GM19351 (cell line): ENCODE data around the gene MAP3K6.

Source experiments
- ATAC-seq: cut with Tn5 transposase; IDR thresholded peaks from one replicate; pipeline ENCODE4 v1.9.1; 2021; ENCODE audit warnings: mild to moderate bottlenecking, moderate library complexity; ENCODE audit not compliant: unreplicated experiment

The MAP3K6 gene

DNA sequence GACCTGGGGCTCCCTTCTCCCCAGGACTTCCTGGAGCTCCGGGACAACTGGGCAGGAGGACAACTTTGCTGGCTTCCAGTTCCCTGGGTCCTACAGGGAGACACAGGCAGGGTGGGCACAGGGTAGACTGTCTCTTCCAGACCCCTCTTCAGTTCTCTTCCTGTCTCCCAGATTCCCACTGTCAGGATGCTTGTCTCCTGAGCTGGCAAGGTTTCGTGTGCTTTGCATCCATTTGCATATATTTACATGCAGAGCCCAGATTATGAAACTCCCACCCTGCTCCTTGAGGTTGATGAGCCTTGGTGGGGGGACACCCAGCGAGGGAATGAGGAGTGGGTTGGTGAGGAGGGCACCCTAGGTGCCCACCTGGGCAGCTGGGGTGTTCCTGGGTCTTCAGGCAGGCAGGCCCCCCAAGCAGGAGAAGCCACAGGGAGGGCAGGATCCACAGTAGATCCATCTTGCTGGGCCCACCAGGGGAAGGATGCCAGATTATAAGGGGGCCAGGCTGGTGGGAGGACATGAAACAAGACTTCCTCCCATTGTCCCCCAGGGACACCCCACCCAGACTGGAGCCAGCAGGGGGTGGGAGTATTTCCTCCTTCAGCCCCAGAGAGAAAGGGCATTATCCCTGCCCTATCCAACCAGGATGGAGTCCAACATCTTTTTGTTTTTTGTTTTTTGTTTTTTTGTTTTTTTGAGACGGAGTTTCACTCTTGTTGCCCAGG is 7.8 kb upstream of the MAP3K6 start, which contains the start of gene FCN3:
FCN3 (minus strand) TSS at position 463 of the 725 bp plus-strand sequence; CDS start at position 457, 6 bp downstream.
- ATAC-seq, result no peak

DNA sequence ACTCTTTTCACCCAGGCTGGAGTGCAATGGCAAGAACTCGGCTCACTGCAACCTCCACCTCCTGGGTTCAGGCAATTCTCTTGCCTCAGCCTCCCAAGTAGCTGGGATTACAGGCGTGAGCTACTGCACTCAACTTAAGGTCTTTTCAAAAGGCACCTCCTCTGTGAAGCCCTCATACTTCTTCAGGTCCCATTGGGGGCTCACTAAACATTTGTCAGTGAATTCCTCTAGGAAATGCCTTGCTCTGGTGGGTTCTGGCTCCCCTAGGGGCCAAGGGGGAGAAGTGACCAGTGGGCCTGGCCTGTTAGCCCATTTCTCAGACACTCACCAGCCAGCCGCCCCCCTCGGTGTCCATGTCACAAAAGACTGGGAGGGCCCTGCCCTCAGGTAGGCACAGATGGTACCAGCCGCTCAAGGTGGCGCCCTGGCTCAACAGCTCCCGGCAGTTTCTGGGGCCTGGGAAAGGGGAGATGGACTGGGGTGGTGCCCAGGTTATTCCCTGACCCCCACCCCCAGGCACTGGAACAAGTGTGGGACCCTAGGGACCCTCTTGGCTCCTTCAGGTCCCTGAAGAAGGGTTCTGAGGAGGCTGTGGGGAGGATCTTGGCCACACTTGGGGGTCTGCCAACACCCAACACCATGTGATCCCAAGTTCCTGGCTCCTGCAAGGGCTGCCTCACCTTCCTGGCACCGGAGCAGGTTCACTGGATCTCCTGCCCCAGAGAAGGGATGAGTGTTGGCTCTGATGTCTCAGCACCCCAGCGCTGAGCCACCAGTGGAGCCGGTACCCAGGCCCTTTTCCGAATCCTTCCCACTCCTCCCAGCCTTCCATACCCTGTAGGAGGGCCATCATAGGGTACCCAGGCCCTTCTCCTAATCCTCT is 6.3 kb upstream of the MAP3K6 start:
- no peak for ATAC-seq

DNA sequence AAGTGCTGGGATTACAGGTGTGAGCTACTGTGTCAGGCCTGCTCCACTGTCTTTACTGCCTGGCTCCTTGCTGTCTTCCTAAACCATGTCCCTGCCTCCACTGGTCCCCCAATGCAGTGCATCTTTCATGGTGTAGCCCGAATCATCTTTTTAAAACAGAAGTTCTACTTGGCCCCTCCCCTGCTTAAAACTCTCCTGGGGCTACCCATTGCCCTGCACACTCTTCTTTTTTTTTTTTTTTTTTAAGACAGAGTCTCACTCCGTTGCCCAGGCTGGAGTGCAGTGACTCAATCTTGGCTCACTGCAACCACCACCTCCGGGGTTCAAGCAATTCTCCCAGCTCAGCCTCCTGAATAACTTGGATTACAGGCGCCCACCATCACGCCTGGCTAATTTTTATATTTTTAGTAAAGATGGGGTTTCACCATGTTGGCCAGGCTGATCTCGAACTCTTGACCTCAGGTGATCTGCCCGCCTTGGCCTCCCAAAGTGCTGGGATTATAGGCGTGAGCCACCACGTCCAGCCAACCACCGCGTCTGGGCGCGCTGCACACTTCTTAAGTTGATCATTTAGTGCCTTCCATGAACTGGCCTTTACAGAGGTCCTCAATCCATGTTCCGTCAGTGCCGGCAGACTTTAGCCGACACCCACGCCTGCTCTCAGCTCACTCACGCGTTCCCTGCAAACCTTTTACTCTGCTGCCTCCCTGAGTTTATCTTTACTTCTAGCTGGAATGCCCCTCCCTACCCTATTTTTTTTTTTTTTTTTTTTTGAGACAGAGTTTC is 5.5 kb upstream of the MAP3K6 start:
- ATAC-seq, result no peak

DNA sequence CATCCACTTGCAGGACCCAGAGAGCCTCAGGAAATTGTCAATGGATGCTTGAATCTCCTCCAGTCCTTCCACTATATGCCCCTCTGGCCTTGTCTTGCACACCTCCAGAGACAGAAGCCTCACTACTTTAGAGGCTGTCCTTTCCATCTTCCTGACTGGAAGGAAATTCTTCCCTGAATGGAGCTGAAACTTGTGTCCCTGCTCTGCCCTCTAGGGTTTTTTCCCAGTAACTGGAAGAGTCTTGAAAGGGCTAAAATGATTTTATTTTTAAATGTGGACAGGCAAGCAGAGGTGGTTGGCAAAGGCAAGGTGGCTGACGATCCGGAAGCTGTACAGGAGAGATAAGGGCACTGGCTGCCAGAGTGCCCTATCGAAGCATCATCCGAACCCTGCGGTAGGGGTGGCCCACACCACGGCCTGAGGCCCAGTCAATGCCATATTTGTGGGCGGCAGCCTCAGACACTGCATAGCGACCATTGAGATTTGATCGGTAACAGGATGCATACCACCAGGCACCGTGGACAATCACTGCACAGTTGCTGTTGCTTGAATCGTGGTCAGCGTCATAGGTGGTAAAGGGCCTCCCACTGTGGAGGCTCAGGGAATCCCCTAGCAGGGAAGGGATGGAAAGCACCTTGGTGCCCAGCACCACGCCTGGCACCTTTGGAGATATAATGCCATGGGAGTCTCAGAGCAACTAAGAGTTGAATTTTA is 2.3 kb upstream of the MAP3K6 start:
- ATAC-seq, result no peak

DNA sequence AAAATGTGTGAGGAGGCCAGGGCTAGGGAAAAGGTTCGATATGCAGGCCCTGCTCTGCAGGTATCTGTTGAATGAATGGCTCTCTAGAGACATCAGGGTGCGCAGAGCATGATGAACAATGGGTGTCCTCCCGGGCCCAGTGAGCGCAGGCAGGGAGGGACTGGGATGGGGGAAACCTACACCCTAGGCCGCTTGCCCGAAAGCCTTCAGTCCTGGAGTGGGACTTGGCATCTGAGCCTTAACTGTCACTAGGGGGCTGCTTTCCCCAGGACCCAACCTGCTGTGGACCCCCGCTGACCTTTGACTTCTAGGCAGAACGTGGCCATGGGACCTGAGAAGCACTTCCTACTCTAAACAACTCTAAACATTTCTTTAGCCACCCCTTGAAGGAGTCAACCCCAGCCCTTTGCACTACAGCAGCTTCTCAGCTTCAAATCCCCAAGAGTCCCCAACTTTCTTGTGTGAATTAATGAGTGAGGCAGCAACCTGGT is 444 bp upstream of the MAP3K6 start:
- ATAC-seq, result no peak

DNA sequence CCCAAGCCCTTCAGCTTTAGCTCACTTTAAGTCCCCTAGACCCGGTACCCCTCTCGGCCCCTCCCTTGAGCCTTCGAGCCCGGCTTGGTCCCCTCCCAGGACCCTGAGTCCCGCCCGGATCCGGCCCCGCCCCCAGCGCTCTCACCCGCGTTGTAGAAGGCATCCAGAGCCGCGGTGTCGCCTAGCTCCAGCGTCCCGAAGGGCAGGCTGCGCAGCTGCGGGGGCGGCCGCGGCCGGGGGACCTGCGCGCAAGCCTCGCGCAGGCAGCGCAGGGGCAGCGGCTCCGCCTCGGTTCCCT is 699 bp downstream of the MAP3K6 start:
- ATAC-seq, result peak; percentile 38

DNA sequence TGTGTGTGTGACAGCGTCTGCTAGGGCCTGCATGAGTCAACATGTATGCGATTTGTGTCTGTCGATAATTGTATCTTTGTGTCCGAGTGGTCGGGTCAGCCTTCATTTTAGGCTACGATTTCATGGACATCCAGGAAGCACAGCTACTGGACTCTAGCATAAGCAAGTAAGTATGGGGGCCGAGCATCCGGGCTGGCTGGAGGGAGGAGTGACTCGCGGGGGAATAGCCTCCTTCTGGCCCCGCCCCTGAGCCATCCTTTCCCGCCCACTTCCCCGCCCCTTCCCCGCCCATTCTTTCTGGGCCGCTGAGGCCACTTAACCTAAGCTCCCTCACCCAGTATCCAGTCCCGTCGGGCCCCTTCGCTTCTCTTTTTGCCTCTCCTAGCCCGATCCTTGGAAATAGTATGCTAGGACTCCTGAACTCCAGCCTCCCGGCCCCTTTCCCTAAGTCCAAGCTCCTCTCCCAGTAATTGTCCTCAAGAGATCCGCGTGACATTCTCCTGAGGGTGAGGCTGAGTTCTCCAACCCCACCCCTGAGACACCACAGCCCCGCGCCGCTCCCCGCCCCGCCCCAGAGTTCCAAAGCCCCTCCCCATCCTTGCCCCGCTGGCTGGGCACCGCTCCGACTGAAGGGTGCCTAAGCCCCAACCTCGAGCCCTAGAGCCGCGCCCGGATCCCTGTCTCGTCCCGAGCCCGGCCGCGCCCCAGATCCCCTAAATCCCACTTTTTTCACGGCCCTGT is 1.2 kb downstream of the MAP3K6 start:
- ATAC-seq, result peak; percentile 40

DNA sequence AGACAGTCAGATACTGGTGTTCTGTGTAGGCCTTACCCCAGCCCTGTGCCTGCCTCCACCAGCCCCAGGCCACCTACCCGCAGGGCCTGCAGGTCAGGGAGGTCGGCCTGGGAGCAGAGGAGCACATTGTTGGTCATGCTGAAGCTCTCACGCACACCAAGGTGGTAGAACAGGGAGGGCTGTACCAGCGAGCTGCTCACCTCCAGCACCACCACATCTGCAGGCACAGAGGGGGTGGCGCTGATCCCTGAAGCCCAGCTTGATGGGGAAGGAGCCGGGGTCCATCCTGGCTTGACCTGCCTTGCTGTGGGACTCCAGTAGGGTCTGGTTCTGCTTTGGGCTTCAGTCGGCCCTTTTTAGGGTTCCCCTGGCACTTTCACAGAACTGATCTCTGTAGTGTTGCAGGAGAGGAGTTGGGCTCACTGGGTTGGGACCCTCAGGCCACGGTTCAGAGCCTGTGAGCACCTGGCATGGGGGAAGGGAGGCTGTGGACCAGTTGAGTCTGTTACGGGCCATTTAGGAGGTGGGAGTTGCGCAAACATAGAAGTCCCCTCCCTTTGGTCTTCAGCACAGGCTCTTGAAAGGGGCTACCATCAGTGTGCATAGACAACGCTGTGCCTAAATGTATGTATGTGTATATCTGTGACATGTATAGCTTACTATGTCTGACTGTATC is 1.9 kb downstream of the MAP3K6 start:
- no peak for ATAC-seq

DNA sequence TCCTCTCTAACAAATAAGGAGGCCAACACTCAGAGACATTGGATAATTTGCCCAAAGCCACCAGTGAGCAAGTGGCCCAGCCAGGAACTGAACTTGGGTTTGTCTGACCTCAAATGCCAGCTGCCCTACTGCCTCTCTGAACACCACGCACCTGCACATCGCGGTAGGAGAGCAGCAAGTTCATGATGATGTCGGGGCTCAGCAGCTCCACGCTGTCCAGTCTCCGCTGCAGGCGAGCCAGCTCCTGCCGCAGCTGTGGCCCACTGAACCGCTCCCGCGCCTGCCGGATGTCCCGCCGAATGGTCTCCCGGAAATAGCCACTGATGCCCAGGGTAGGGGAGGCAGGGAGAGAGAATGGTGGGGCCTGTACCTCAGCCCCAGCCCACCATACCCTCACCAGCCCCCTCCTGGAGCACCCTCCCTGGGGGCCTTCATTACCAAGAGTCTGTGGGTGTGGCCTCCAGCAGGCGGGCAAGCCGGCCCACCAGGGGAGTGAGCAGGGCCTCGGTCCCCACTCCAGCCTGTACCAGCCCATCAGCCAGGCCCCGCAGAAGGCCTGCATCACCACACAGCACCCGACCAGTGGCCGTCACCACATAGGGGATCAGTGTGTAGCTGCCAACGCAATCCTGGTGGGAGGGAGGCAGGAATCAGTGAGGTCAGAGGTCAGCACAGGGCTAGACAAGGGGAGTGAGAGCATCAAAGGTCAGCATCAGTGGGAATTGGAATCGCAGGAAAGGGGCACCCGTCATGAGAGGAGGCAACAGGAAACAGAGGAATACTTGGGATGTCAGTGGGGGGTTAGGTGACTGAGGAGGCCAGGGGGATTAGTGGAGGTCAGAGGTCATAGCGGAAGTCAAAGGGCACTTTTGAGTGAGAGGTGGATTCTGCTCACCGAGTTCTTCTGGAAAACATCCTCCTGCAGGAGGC is 2.7 kb downstream of the MAP3K6 start:
- no peak for ATAC-seq

DNA sequence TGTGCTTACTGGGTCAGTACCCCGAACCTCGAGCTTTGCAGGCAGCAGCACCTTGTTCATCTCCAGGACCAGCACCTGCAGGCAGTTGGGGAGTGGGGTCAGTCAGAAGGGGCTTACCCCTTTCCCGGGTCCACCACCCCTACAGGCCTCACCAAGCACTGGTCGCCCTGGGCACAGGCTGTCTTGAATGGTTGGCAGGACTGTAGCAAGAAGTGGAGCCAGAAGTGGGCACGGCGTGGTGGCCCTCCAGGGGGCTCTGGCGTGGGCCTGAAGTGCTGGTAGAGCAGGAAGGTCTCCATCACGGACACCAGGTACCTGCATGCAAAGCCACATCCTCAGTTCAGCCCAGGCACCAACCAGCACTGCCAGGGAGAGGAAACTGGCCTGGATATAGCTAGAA is 5.2 kb downstream of the MAP3K6 start:
- no peak for ATAC-seq

DNA sequence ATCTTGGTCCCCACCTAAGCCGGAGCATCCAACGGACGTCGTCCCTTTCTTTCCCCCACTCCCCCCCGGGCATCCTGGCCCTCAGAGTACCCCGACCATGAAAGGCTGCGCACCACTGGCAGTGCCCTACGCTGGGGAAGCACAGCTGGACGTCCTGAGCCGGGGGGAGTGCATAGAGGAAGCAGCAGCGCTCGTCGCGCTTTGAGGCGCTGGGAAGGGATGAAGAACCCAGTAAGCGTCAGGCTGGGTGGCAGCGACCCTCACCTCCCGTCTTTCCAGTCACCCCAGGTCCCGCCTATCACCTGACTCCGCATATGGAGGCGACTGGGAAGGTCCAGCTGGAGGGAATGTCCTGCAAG is 5.7 kb downstream of the MAP3K6 start:
- ATAC-seq, result no peak

DNA sequence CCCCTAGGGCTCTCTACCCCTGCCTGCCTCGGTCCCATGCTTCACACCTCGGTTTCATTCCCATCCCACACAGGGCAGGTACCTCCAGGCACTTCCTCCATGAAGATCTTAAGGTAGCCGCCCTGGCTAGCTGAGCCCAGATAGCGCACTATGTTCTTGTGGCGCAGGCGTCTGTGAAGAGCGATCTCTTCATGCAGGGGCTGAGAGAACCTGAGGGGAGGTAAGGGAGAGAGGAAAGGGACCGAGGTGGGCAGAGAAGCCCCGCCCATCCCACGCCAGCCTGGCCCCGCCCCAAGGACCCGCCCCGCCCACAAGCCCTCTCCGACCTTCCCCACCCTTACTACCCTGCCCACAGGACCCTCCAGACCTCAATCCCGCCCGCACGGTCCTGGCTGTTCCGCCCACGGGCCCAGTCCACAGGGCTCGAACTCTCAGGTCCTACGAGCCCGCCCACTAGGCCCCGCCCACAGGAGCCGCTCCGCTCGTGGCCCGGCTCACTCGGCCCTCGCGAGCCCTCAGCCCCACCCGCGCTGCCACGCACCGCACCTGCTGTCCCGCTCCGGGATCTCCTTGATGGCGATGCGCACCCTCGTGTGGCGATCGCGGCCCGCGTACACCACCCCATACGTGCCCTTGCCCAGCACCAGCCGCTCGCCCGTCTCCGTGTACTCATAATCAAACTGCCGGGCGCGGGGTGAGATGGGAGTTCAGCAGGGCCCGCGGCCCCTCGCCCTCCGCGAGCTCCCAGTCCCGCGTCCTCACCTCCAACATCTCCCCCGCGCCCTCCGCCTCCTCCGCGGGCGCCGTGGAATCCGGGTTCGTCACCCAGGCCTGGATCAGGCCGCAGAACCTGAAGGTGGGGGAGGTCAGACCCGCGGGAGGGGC is 6.4 kb downstream of the MAP3K6 start:
- no peak for ATAC-seq

DNA sequence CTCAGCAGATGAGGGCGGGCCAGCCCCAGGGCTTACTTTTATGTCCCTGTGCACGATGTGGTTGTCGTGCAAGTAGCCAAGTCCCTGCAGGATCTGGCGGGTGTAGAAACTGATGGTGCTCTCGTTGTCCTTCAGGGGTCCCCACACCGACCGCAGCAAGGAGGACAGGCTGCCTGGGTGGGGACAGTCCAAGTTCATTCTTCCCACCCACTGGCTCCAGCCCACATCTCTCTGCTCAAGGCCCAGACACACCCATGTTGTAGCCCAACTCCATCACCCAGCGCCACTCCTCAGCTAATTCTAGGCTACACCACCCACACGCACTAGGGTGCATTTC is 7.0 kb downstream of the MAP3K6 start:
- ATAC-seq, result no peak

DNA sequence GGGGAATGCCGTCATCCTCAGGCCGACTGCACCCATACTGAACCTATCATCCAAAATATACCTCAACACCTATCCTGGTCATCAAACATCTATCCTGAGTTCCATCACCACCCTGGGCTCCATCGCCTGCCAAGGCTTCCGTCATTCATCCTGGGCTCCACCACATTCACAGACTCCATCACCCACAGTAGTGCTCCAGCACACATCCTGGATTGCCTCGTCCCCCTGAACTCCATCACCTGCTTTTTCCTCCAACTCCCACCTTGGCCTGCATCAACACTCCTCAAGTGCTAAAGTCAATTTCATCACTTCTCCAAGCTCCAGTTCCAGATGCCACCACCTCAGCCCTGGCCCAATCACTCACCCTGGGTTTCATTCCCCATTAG is 7.8 kb downstream of the MAP3K6 start:
- no peak for ATAC-seq

DNA sequence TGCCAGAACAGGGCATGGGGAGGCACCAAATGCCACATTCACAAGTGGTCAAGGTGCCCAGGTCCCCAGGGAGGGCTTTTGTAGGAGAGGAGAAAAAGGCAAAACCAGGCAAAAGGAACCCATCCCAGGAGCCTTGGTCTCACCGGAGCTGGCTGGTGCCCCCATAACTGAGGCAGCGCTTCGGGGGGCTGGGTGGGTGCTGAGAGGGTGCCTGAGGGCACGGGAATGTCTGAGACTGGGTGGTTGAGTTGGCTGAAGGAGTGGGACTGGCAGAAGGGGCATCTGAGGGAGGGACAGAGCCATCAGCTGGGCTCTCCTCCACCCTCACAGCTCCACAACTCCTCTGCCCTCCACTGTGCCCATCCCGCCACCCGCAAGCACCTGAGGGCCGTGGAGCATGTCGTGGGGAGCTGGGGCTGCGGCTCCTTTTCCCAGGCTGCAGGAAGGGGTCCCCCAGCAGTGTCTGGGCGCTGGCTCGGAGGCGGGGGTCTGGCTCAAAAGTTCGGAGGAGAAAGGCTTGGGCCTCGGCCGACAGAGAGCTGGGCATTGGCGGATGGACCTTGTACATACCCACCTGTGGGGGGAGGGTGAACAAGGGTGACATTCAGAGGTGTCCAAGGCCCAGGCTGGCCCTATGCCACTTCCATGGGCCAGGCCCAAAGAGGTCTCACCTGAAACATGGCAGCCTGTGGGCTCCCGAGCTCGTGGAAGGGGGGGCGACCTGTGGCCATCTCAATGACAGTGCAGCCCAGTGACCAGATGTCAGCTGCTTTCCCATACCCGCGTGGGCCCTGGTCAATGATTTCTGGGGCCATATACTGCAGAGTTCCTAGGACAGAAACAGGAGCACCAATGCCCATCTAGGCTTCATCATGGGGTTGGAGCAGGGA is 8.5 kb downstream of the MAP3K6 start:
- no peak for ATAC-seq

DNA sequence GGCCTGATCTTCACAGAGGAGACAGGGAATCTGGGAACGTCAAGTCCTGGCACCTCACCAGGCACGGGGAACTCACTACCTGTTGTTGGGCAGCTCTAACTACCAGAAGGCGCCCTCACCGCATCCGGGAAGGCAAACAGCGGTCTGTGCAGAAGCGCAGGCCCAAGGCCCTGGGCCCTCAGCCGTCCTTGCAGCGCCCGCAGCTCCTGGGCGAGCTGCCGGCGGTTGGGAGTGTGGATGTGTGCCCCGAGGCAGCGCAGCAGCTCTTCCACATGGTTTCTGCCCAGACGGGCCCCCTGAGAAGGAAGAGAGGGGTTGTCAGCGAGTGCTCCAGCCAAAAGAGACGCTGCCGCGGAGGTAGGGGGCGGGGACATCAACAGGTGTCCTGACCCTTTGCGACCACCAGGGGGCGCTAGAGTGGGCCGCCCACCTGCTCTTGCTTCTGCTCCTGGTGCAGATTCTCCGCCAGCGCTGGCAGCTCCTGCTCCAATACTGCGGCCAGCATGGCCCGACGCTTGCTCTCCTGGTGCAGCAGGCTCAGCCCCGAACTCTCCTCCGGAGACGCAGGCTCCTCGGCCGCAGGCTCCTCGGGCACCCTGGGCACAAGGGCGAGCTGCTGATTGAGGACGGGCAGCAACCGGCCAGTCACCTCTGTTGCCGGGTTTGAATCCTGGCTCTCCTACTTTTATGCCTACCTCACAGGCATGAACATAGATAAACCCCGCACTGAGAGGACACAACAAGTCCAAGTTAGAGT is 9.3 kb downstream of the MAP3K6 start:
- peak; percentile 47 for ATAC-seq
